Lower leg skin (tissue), 3 donors: ENCODE measurements around the gene TNP2.

Source experiments
- POLR2A ChIP-seq, 2 donors: fragments of 450-650 bp; IDR thresholded peaks; one replicate each; pipeline ENCODE4 v1.6.1; 2016 to 2017; ENCODE audit warnings: antibody characterized with exemption in 2 of 2, mild to moderate bottlenecking in 1 of 2, moderate library complexity in 1 of 2
- TF ChIP-seq, protein P1 (sequence below), 3 donors: fragments of 450-650 bp; IDR thresholded peaks; one replicate each; pipeline ENCODE4 v1.5.1; 2016; ENCODE audit warnings: antibody characterized with exemption in 3 of 3, mild to moderate bottlenecking in 3 of 3, moderate library complexity in 2 of 3

DNA sequence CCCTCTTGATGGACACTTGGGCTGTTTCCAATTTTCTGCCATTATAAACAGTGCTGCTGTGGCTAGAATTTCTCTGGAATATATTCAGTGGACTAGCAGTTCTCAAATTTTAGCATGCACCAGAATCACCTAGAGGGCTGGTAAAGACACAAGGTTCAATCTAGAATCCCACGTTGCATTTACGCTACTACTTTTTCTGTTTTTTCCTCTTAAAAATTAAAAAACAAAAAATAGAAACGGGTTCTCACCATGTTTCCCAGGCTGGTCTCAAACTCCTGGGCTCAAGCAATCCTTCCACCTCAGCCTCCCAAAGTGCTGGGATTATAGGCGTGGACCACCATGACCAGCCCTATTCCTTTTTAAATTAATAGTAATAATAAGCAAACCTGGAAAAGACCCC, 26.5 kb upstream of the TNP2 start:
- TF ChIP-seq POLR2A (IDR thresholded peaks at IDR 0.05), result no peak
- TF ChIP-seq, protein P1, sequence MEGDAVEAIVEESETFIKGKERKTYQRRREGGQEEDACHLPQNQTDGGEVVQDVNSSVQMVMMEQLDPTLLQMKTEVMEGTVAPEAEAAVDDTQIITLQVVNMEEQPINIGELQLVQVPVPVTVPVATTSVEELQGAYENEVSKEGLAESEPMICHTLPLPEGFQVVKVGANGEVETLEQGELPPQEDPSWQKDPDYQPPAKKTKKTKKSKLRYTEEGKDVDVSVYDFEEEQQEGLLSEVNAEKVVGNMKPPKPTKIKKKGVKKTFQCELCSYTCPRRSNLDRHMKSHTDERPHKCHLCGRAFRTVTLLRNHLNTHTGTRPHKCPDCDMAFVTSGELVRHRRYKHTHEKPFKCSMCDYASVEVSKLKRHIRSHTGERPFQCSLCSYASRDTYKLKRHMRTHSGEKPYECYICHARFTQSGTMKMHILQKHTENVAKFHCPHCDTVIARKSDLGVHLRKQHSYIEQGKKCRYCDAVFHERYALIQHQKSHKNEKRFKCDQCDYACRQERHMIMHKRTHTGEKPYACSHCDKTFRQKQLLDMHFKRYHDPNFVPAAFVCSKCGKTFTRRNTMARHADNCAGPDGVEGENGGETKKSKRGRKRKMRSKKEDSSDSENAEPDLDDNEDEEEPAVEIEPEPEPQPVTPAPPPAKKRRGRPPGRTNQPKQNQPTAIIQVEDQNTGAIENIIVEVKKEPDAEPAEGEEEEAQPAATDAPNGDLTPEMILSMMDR (IDR thresholded peaks at IDR 0.05), result no peak
